HG02571 (cell line): ENCODE measurements around the gene URI1.

Experiments used
- ATAC-seq: cut with Tn5 transposase; IDR thresholded peaks from one replicate; pipeline ENCODE4 v1.9.1; 2021; ENCODE audit warnings: mild to moderate bottlenecking, moderate library complexity; ENCODE audit not compliant: unreplicated experiment

Gene URI1

GRCh38 chr19:29969891-29970290 is 27.9 kb downstream of the URI1 start:
- ATAC-seq: no peak

DNA sequence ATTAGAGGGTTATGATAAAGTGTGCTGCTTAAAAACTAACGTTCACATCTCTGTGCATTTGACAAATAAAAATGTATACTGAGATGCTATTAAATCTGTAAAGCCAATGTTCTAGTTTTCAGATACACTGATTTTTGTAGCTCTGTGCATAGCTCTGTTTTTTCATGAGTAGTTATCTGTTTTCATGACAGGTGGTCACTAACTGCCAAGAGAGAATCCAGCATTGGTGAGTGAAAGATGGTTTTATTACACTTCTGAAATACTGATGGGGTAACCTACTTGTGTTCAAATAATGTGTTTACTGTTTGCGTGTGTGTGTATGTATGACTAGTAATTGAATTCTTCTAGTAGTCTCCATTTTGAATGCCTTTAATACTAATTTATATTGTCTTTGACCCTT is 29.0 kb downstream of the URI1 start:
- ATAC-seq: no peak

GRCh38 chr19:29971648-29972047 is 29.6 kb downstream of the URI1 start:
- ATAC-seq: no peak

- ATAC-seq: no peak
Observed at GRCh38 chr19:29974701-29975100, 32.7 kb downstream of the URI1 start.

DNA sequence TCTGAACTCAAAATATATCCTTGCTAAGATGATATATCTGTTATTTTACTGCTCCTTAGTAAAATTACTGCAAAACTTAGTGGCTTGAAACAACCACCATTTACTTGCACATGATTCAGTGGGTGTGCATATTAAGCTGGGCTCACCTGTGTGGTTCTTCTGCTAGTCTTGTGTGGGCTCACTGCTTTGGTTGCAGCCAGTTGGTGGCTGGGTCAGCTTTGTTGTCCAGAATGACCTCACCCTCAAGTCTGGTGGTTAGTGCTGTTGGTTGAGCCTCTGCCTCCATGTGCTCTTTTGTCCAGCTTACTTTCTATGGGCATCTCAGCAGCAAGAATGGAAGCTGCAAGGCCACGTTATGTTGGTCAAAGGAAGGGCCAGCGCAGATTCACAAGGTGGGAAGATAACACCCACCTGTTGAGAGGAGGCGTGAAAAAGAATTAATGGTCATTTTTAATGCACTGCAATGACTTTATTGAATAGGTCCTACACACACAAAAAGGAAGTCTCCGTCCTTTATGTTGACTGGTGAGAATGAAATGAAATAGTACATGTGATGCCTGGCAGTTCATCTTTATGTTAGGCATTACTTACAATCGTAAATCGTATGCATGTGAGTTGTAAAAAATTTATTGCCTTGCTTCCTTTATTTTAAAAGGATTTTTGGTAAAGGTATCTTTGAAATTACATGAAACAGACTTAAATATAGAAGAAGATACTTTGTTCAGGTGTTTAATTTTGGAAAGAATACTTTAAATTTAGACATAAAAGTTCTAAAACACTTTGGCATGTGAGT is 34.3 kb downstream of the URI1 start:
- no peak for ATAC-seq

GRCh38 chr19:29978080-29978479 is 36.0 kb downstream of the URI1 start:
- ATAC-seq: no peak

- ATAC-seq: no peak
Observed at GRCh38 chr19:29983568-29983967, 41.5 kb downstream of the URI1 start.

GRCh38 chr19:29985196-29985595 is 43.2 kb downstream of the URI1 start:
- ATAC-seq: no peak

GRCh38 chr19:29988351-29988750 is 46.3 kb downstream of the URI1 start:
- ATAC-seq: no peak

- ATAC-seq: no peak
Observed at GRCh38 chr19:29992233-29992867, 50.3 kb downstream of the URI1 start.

DNA sequence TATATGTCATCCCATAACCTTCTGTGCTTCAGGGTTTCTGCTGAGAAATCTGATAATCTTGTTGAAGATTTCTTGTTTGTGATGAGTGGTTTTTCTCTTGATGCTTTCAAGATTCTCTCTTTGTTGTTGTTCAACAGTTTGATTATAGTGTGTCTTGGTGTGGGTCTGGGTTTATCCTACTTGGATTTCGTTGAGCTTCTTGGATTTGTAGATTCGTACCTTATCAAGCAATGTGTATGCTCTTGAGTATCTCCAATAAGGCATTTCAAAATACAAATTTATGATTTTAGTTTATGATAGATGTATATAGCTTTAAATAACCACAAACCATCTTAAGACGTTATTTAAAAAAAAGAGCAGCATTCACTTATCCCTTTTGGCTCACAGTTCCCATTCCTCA is 57.5 kb downstream of the URI1 start:
- no peak for ATAC-seq

GRCh38 chr19:30000862-30001261 is 58.8 kb downstream of the URI1 start:
- ATAC-seq: no peak

DNA sequence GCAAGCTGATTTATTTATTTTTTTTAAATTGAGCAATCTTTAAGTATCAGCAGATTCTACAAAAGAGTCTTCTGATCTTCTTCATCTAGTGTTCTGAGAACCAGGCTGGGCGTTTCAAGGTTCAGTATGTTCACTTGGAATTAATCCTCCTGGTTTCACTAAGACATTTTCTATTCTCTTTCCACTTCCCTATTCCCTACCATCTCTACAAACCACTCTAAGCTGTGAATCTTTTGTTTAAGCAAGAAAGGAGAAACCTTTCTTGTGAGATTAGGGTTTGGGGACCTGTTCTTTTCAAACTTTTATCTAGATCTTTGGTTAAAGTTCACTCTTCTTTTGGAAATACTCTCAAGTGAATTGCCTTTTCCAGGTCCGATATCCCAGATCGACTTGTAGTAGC is 59.3 kb downstream of the URI1 start:
- ATAC-seq: no peak

DNA sequence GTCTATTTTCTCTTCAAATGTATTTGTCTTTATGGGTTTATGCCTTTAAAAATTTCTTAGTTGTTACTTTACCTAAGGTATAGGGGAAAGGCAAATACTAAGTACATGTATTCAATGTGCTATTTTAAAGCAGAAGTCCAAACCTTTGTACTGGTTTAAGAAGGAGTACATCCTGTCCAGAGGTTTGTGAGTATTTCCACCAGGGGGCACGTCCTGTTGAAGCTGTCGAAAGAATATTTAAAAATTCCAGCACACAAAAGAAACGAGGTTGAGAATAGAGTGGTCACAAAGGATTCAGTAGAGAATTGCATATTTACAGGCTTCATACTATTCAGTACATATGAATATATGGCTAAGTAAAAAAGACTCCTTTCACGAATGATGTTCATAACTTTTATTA is 59.8 kb downstream of the URI1 start:
- ATAC-seq: no peak

DNA sequence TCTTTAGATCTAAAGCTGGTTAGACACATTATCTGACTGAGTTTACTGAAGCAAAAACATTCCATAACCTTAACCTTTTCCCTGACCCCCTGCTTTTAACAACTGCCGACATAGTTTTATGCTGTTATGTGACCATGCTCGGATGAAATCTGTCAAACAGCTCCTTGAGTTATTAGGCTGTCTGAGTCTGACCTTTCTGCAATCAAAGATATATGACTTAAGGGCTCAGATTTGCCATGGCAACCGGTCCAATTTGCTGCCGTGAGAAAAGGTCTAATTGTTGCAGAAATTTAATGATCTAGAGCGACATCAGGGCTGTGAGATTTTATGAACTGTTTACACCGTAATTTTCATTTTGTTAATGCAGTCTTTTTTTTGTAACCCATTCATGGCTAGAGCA is 61.8 kb downstream of the URI1 start:
- no peak for ATAC-seq

GRCh38 chr19:30004403-30004802 is 62.4 kb downstream of the URI1 start:
- ATAC-seq: no peak

GRCh38 chr19:30006207-30006606 is 64.2 kb downstream of the URI1 start:
- no peak for ATAC-seq

DNA sequence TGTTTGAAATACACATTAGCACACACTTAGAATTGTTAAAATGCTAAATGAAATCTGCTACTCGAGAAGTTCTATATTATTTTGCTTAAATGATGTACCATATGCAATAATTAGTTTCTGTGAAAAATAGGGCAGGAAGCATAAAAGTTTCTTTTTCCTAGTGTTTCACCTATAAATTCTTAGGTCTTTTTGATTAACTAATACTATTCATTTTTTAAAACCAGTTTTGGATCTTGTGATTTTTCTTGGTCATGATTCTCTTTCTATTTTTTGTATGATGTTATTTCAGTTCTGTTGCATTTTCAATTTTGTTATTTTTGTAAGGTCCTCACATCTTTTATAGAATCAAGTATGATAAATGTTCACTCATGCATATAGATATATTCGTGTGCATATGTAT is 66.1 kb downstream of the URI1 start:
- ATAC-seq: no peak

GRCh38 chr19:30009013-30009412 is 67.0 kb downstream of the URI1 start:
- ATAC-seq: no peak

DNA sequence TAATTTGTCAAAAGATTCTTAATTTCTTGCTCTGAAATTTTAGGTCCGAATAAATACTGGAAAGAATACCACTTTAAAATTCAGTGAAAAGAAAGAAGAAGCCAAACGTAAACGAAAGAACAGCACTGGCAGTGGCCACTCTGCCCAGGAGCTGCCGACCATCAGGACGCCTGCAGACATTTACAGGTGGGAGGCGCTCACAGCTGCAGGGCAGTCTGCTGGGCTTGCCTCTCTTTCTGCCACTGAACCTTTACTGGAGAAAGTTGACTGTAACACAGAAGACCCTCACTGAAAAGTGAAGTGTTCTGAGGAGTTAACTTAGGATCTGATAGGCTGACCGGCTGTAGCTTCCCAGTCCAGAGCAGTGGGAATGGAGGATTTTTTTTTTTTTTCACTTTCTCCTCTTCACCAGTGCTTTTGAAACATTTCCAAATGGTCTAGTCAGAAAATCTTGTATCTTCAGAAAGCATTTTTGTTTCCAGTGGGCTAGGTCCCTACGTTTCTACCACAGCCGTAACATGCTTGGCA is 69.1 kb downstream of the URI1 start:
- no peak for ATAC-seq

GRCh38 chr19:30014770-30015169 is 72.7 kb downstream of the URI1 start:
- no peak for ATAC-seq

GRCh38 chr19:30017172-30017571 is 75.1 kb downstream of the URI1 start:
- no peak for ATAC-seq
